ENCODE results near the gene AGRN. TPM values are rescaled to one million over a fixed set of nuclear protein-coding genes. Genes with fewer than 3 reads are reported as not detected.

AGRN gene
- total RNA-seq, 1 experiment from 2014 or later: 175 TPM

DNA sequence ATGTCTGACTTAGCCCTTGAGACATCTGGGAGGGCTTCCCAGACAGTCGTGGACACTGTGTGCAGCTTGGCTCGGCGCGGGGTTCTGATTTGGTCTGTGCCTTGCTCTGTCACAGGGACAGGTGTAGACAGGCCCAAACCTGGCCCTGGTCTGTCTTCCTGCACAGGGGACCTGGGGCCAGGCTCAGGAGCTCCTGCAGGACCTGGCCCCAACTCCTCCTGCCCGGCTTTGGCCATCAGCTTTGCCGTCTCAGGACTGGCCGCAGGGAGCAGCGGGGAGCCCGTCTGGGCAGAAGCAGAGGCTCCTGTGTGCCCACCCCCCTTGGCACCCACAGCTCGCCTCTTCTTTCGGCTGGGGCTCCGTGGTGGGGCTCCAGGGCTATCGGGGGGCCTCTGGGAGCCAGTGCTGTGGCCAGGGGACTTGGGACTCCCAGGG lies 39.8 kb upstream of the AGRN start:
- H3K27me3 ChIP-seq (ENCODE audit: insufficient read depth, low read length): peaks cover 2% of the 10 kb centered on the region; the same call in 1 of the 2 replicates
- no peak overlapping the region for H4K5ac ChIP-seq (ENCODE audit: insufficient read length, low read depth, low read length)
- no peaks in the 10 kb centered on the region for H3K23me2 ChIP-seq (ENCODE audit: insufficient read length, low read depth, low read length, poor library complexity, severe bottlenecking)
- H2BK12ac ChIP-seq (ENCODE audit: insufficient read length, low read depth, low read length): no peak overlapping the region
- Mint-ChIP-seq H3K4me3 (no peak overlapping the region), H3K4me1 (peaks cover 5 to 9% of the 10 kb centered on the region in 2 experiments; a peak in 3 of 4 replicates), H3K9me3 (peaks cover 4 to 6% of the 10 kb centered on the region in 2 experiments), H3K36me3 (ENCODE audit: insufficient read depth in 1 of 3, low read depth in 3 of 3) (peaks cover 0 to 6% (median 4%) of the 10 kb centered on the region in 3 experiments; a peak in 4 of 7 replicates), H3K27ac (no peak overlapping the region), H3K27me3 (ENCODE audit: low read depth) (peaks cover 65% of the 10 kb centered on the region)
- H2AK5ac ChIP-seq (ENCODE audit: insufficient read length, low read length): no peak overlapping the region
- no peak overlapping the region for H2BK5ac ChIP-seq (ENCODE audit: insufficient read length, low read length)
- H3K9ac ChIP-seq (ENCODE audit: extremely low read depth, insufficient read length, low read length): no peak overlapping the region
- DNase-seq: no peak
- no peak overlapping the region for H3K4ac ChIP-seq (ENCODE audit: low read depth, low read length)
- no peak overlapping the region for H2BK120ac ChIP-seq (ENCODE audit: low read depth, low read length, poor library complexity, severe bottlenecking)
- H3K4me2 ChIP-seq (ENCODE audit: insufficient read depth, insufficient read length, low read length): no peak overlapping the region
- no peaks in the 10 kb centered on the region for H3K9me3 ChIP-seq (ENCODE audit: control insufficient read depth, low read depth, low read length)
- H3K18ac ChIP-seq (ENCODE audit: insufficient read length, low read depth, low read length): no peak overlapping the region
- no peak overlapping the region for H2BK15ac ChIP-seq (ENCODE audit: low read depth, low read length)
- TF ChIP-seq, protein P1, sequence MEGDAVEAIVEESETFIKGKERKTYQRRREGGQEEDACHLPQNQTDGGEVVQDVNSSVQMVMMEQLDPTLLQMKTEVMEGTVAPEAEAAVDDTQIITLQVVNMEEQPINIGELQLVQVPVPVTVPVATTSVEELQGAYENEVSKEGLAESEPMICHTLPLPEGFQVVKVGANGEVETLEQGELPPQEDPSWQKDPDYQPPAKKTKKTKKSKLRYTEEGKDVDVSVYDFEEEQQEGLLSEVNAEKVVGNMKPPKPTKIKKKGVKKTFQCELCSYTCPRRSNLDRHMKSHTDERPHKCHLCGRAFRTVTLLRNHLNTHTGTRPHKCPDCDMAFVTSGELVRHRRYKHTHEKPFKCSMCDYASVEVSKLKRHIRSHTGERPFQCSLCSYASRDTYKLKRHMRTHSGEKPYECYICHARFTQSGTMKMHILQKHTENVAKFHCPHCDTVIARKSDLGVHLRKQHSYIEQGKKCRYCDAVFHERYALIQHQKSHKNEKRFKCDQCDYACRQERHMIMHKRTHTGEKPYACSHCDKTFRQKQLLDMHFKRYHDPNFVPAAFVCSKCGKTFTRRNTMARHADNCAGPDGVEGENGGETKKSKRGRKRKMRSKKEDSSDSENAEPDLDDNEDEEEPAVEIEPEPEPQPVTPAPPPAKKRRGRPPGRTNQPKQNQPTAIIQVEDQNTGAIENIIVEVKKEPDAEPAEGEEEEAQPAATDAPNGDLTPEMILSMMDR (conservative IDR thresholded peaks at IDR 0.05): no peak
- no peak overlapping the region for H4K91ac ChIP-seq (ENCODE audit: insufficient read length, low read depth, low read length)
- no peak overlapping the region for H3K23ac ChIP-seq (ENCODE audit: insufficient read length, low read depth, low read length)
- H4K8ac ChIP-seq (replicated peaks; ENCODE audit: insufficient read length, low read depth, low read length): no peak overlapping the region
- no peak overlapping the region for H3K56ac ChIP-seq (ENCODE audit: insufficient read length, low read depth, low read length)
- H3K27ac ChIP-seq (ENCODE audit: insufficient read length, low read depth, low read length): no peak overlapping the region
- no peaks in the 10 kb centered on the region for H3K79me1 ChIP-seq (ENCODE audit: insufficient read depth, low read depth, low read length, poor library complexity, severe bottlenecking)
- H3K4me1 ChIP-seq (ENCODE audit: insufficient read depth, low read length): no peaks in the 10 kb centered on the region
- H2BK20ac ChIP-seq (ENCODE audit: low read depth, low read length, poor library complexity, severe bottlenecking): no peak overlapping the region
- no CpG with 5 or more reads among the region's 13 CpGs for WGBS (ENCODE audit: extremely low coverage, insufficient read length, low lambda C conversion rate)
- no peak overlapping the region for H3T11ph ChIP-seq (ENCODE audit: low read length)
- no peaks in the 10 kb centered on the region for H4K20me1 ChIP-seq (ENCODE audit: control insufficient read depth, insufficient read depth, insufficient read length)
- H3K79me2 ChIP-seq (ENCODE audit: insufficient read depth, low read length): no peaks in the 10 kb centered on the region
- H3K14ac ChIP-seq (ENCODE audit: insufficient read depth, low read length): no peak overlapping the region
- no peak overlapping the region for H2AFZ ChIP-seq (ENCODE audit: low read length)

Measured in H9 (cell line).